ENCODE data around the gene CDC42EP4. TPM values are rescaled to one million over a fixed set of nuclear protein-coding genes. Genes with fewer than 3 reads are reported as not detected.

The CDC42EP4 gene
- total RNA-seq, 1 donor from 2014 or later = 124 TPM

DNA sequence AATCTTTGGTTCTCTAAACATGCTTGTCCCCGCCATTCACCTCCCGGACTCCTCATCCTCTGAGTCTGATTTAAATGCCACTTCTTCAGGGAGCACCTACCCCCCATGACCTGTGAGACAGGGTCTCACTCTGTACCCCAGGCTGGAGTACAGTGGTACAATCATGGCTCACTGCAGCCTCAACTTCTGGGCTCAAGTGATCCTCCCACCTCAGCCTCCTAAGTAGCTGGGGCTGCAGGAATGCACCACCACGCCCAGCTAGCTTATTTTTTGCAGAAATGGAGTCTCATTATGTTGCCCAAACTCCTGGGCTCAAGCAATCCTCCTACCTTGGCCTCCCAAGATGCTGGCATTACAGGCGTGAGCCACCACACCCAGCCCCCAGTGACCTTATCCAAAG lies 37.3 kb downstream of the CDC42EP4 start:
- TF ChIP-seq, protein P1, sequence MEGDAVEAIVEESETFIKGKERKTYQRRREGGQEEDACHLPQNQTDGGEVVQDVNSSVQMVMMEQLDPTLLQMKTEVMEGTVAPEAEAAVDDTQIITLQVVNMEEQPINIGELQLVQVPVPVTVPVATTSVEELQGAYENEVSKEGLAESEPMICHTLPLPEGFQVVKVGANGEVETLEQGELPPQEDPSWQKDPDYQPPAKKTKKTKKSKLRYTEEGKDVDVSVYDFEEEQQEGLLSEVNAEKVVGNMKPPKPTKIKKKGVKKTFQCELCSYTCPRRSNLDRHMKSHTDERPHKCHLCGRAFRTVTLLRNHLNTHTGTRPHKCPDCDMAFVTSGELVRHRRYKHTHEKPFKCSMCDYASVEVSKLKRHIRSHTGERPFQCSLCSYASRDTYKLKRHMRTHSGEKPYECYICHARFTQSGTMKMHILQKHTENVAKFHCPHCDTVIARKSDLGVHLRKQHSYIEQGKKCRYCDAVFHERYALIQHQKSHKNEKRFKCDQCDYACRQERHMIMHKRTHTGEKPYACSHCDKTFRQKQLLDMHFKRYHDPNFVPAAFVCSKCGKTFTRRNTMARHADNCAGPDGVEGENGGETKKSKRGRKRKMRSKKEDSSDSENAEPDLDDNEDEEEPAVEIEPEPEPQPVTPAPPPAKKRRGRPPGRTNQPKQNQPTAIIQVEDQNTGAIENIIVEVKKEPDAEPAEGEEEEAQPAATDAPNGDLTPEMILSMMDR (IDR thresholded peaks at IDR 0.05; ENCODE audit: partially characterized antibody, unreplicated experiment) = no peak
- Mint-ChIP-seq H3K4me1 (ENCODE audit: low read depth, unreplicated experiment) (peaks cover 9% of the 10 kb centered on the region), H3K36me3 (ENCODE audit: unreplicated experiment) (peaks cover 3% of the 10 kb centered on the region), H3K9me3 (ENCODE audit: unreplicated experiment) (peaks cover 2% of the 10 kb centered on the region), H3K27ac (ENCODE audit: unreplicated experiment) (no peak overlapping the region), H3K27me3 (ENCODE audit: unreplicated experiment) (no peaks in the 10 kb centered on the region), H3K4me3 (ENCODE audit: unreplicated experiment) (no peak overlapping the region)
- no peak for DNase-seq

DNA sequence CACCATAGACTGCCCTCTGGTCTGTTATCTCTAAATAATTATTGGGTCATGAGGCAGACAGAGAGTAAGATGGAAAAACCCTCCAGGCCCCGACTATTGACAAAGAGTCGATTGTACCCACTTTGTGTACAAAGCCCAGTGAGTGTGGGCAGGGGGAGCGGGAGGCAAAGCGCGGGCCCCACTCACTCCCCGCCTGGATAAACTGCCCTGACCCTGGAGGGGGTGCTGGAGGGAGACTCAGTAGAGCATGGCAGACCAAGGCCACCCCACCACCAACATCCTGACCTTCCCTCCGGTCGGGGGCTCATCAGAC lies 38.9 kb downstream of the CDC42EP4 start:
- Mint-ChIP-seq H3K4me3 (ENCODE audit: unreplicated experiment) (no peak overlapping the region), H3K27ac (ENCODE audit: unreplicated experiment) (no peak overlapping the region), H3K36me3 (ENCODE audit: unreplicated experiment) (peaks cover 3% of the 10 kb centered on the region), H3K4me1 (ENCODE audit: low read depth, unreplicated experiment) (no peaks in the 10 kb centered on the region), H3K9me3 (ENCODE audit: unreplicated experiment) (peaks cover 2% of the 10 kb centered on the region), H3K27me3 (ENCODE audit: unreplicated experiment) (no peaks in the 10 kb centered on the region)
- TF ChIP-seq, protein P1 (IDR thresholded peaks at IDR 0.05; ENCODE audit: partially characterized antibody, unreplicated experiment) = no peak
- no peak for DNase-seq

DNA sequence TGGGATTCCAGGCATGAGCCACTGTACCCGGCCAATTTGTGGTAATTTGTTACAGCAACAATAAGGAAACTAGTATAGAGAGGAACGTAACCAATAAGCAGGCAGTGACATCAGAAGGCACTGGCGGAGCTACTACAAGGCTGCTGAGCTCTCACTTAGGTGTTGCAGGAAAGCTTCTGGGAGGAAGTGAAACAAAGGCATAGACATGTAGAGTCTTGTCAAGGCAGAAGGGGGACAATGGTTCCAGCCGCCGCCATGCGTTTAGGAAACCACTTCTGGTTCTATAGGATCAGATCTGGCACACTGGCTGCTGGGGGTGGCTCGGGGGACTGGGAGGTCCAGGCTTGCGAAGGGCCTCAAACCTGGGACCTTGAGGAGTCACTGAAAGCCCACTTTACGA lies 40.7 kb downstream of the CDC42EP4 start:
- peaks cover 3% of the 10 kb centered on the region for H3K4me1 Mint-ChIP-seq (ENCODE audit: low read depth, unreplicated experiment)
- no peak overlapping the region for H3K27ac Mint-ChIP-seq (ENCODE audit: unreplicated experiment)
- H3K36me3 Mint-ChIP-seq (ENCODE audit: unreplicated experiment) = peaks cover 3% of the 10 kb centered on the region
- H3K9me3 Mint-ChIP-seq (ENCODE audit: unreplicated experiment) = no peaks in the 10 kb centered on the region
- H3K4me3 Mint-ChIP-seq (ENCODE audit: unreplicated experiment) = no peak overlapping the region
- H3K27me3 Mint-ChIP-seq (ENCODE audit: unreplicated experiment) = no peaks in the 10 kb centered on the region
- TF ChIP-seq, protein P1 (IDR thresholded peaks at IDR 0.05; ENCODE audit: partially characterized antibody, unreplicated experiment) = no peak
- no peak for DNase-seq

DNA sequence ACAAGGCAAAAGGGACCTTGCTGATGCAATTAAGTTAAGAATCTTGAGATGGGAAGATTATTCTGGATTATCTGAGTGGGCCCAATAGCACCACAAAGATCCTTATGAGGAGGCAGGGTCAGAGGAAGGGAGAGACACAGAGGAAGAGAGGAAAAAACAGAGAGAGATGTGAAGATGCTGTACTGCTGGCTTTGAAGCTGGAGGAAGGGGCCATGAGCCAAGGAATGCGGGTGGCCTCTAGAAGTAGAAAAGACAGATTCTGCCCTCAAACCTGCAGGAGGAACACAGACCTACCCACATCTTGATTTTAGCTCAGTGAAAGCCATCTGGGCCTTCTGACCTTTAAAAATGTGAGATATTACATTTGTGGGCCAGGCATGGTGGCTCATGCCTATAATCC lies 42.0 kb downstream of the CDC42EP4 start:
- no peak overlapping the region for H3K4me3 Mint-ChIP-seq (ENCODE audit: unreplicated experiment)
- TF ChIP-seq, protein P1 (IDR thresholded peaks at IDR 0.05; ENCODE audit: partially characterized antibody, unreplicated experiment) = no peak
- H3K27me3 Mint-ChIP-seq (ENCODE audit: unreplicated experiment) = no peaks in the 10 kb centered on the region
- no peaks in the 10 kb centered on the region for H3K9me3 Mint-ChIP-seq (ENCODE audit: unreplicated experiment)
- no peak overlapping the region for H3K27ac Mint-ChIP-seq (ENCODE audit: unreplicated experiment)
- H3K4me1 Mint-ChIP-seq (ENCODE audit: low read depth, unreplicated experiment) = peaks cover 3% of the 10 kb centered on the region
- DNase-seq = no peak
- H3K36me3 Mint-ChIP-seq (ENCODE audit: unreplicated experiment) = peaks cover 3% of the 10 kb centered on the region

DNA sequence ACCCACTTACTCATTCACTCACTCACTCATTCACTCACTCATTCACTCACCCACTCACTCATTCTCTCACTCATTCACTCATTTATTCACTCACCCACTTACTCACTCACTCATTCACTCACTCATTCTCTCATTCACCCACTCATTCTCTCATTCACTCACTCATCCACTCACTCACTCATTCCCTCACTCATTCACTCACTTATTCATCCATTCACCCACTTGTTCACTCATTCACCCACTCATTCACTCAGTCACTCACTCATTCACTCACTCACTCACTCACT lies 42.5 kb downstream of the CDC42EP4 start:
- H3K36me3 Mint-ChIP-seq (ENCODE audit: unreplicated experiment) = peaks cover under 1% of the 10 kb centered on the region
- no peaks in the 10 kb centered on the region for H3K27me3 Mint-ChIP-seq (ENCODE audit: unreplicated experiment)
- DNase-seq = no peak
- H3K27ac Mint-ChIP-seq (ENCODE audit: unreplicated experiment) = no peak overlapping the region
- H3K4me1 Mint-ChIP-seq (ENCODE audit: low read depth, unreplicated experiment) = peaks cover 3% of the 10 kb centered on the region
- H3K4me3 Mint-ChIP-seq (ENCODE audit: unreplicated experiment) = no peak overlapping the region
- H3K9me3 Mint-ChIP-seq (ENCODE audit: unreplicated experiment) = no peaks in the 10 kb centered on the region
- TF ChIP-seq, protein P1 (IDR thresholded peaks at IDR 0.05; ENCODE audit: partially characterized antibody, unreplicated experiment) = no peak
